ENCODE data around the gene DHCR7.

Gene DHCR7

GRCh38 chr11:71473793-71474080 is 25.5 kb upstream of the DHCR7 start:
- TF ChIP-seq CTCF (IDR thresholded peaks at IDR 0.05) = no peak
- Histone ChIP-seq H3K27ac (no peak overlapping the region), H3K4me3 (no peak overlapping the region)
- DNase-seq (ENCODE audit: low spot score) = no peak

- no peak for DNase-seq (ENCODE audit: low spot score)
- no peak for TF ChIP-seq CTCF (IDR thresholded peaks at IDR 0.05)
- no peak overlapping the region for H3K4me3 ChIP-seq
Measured at GRCh38 chr11:71472941-71473792, 25.0 kb upstream of the DHCR7 start.

DNA sequence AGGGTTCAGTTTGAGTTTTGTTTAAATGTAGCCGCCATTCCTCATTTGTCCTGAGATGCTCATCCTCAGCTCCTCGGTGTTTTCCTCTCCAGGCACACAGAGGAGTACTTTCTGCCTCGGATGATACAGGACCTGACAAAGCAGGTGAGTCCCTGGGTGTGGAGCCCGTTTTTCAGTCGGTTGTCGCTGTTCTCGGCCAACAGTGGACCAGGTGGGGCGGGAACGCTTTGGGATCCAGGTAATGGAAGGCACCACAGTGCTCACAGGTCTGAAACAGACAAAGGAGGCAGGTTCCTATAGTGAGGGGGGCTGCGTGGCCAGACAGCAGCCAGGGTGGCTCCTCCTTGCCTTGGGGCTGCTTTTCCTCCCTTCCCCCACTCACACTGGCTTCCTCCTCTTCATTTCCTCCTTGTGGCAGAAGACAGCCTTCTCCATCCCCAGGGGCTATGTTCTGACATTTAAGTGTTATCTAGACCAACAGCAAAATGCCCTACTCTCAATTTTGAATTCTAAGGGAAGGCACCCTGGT is 24.2 kb upstream of the DHCR7 start:
- no peak for DNase-seq (ENCODE audit: low spot score)
- TF ChIP-seq CTCF (IDR thresholded peaks at IDR 0.05) = no peak
- Histone ChIP-seq H3K4me3 (no peak overlapping the region), H3K27ac (no peak overlapping the region)

More at GRCh38 chr11:71472941-71473792, 25.0 kb upstream of the DHCR7 start:
- H3K27ac ChIP-seq = no peak overlapping the region

GRCh38 chr11:71470946-71471345 is 22.8 kb upstream of the DHCR7 start:
- DNase-seq (ENCODE audit: low spot score) = no peak
- H3K27ac ChIP-seq = no peak overlapping the region
- no peak for TF ChIP-seq CTCF (IDR thresholded peaks at IDR 0.05)
- no peak overlapping the region for H3K4me3 ChIP-seq

- no peak for TF ChIP-seq CTCF (IDR thresholded peaks at IDR 0.05)
- H3K27ac ChIP-seq = no peak overlapping the region
Measured at GRCh38 chr11:71467164-71467563, 19.0 kb upstream of the DHCR7 start.

DNA sequence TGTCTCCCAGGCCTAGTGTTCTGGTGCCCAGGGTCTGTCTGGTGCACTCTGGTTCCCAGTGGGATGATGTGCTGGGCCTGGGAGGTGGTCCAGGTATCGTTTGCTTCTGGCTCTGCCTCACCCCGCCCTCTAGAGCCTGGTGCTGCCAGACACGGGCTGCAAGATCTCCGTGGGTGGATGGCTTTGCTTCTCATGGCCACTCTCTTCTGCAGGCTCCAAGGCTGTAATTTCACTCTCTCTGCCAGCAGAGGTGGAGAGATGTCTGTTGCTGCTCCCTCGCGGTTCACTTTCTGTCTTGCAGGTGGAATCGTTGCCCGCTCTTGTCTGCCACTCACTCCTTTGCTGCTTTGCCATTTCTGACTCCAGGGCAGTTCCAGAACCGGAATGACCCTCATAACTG is 18.2 kb upstream of the DHCR7 start:
- Histone ChIP-seq H3K27ac (no peak overlapping the region), H3K4me3 (no peak overlapping the region)
- no peak for TF ChIP-seq CTCF (IDR thresholded peaks at IDR 0.05)
- no peak for DNase-seq (ENCODE audit: low spot score)

More at GRCh38 chr11:71467164-71467563, 19.0 kb upstream of the DHCR7 start:
- no peak for DNase-seq (ENCODE audit: low spot score)
- H3K4me3 ChIP-seq = no peak overlapping the region

- no peak for DNase-seq (ENCODE audit: low spot score)
- H3K4me3 ChIP-seq = no peak overlapping the region
- no peak overlapping the region for H3K27ac ChIP-seq
- no peak for TF ChIP-seq CTCF (IDR thresholded peaks at IDR 0.05)
Measured at GRCh38 chr11:71465054-71465453, 16.9 kb upstream of the DHCR7 start.
